Measurements from ENCODE around the gene RHOXF2B. TPM values are rescaled to one million over a fixed set of nuclear protein-coding genes. Genes with fewer than 3 reads are reported as not detected.

Gene RHOXF2B
- total RNA-seq: not detected in 2 replicates

GRCh38 chrX:120077590-120077989 is at the start of gene RHOXF2B:
Gene RHOXF2B, minus strand, starts transcription at chrX:120077690. Its CDS starts 138 bp downstream, at chrX:120077552.

GRCh38 chrX:120115438-120115963 is 38.0 kb upstream of the RHOXF2B start, which contains the start of gene RHOXF1:
Gene RHOXF1, minus strand, starts transcription at chrX:120115913. Its CDS starts 51 bp downstream, at chrX:120115862.

Other genes starting within 250 kb of the RHOXF2B start
- 1.1 and 2.0 TPM in 2 replicates for gene UPF3B, start 224.7 kb downstream of the RHOXF2B start, total RNA-seq
- 10.4 and 11.8 TPM in 2 replicates for gene RNF113A, start 206.0 kb downstream of the RHOXF2B start, total RNA-seq
- 44.8 and 51.1 TPM in 2 replicates for gene NDUFA1, start 205.9 kb downstream of the RHOXF2B start, total RNA-seq
- gene AKAP14, start 181.8 kb downstream of the RHOXF2B start, total RNA-seq: not detected in 2 replicates
- gene NKAP, start 133.9 kb downstream of the RHOXF2B start, total RNA-seq: 2.9 and 4.5 TPM in 2 replicates
- gene RHOXF1, start 38.2 kb upstream of the RHOXF2B start, total RNA-seq: not detected in 2 replicates
- not detected in 2 replicates for gene RHOXF2, start 80.9 kb upstream of the RHOXF2B start, total RNA-seq
- gene ZBTB33, start 173.1 kb upstream of the RHOXF2B start, total RNA-seq: 15.4 and 17.8 TPM in 2 replicates
- gene TMEM255A, start 233.8 kb upstream of the RHOXF2B start, total RNA-seq: under 0.01 and 0.37 TPM in 2 replicates

All from subcutaneous preadipocyte (primary cell).